ENCODE data around the gene ELMO2.

- TF ChIP-seq CTCF (IDR thresholded peaks at IDR 0.05; ENCODE audit: low read depth, low read length, poor library complexity, severe bottlenecking) (no peak), EZH2phosphoT487 (IDR thresholded peaks at IDR 0.05; ENCODE audit: borderline replicate concordance, low read length) (no peak)
These were observed 63.7 kb downstream of the ELMO2 start for GRCh38 chr20:46342451-46343347.
